ENCODE data around the gene CTTNBP2NL.

The CTTNBP2NL gene

DNA sequence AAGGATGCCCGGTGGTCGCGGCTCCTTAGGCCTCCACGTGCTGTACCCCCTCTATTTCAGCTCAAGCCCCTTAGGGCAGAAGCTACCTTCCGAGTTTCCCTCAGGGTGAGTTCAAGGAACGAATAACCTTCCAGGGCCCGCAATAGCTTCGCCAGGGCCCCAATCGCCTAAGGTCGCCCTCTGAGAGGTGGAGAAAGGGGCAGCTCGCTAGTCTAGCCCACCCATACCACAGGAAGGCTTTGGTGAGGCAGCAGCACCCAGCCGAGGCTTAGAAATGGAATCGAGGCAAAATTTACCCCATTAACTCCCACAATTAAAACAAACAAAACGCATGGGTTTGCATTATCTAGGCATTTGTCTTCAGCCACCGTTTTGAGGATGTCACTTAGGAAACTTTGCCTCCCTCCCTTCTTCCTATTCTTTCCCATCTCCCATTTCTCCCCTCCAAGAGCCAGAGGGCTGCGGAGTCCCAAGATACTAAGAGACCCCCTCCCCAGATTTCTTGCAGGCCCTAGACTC is 113.7 kb downstream of the CTTNBP2NL start:
- no peak for DNase-seq

DNA sequence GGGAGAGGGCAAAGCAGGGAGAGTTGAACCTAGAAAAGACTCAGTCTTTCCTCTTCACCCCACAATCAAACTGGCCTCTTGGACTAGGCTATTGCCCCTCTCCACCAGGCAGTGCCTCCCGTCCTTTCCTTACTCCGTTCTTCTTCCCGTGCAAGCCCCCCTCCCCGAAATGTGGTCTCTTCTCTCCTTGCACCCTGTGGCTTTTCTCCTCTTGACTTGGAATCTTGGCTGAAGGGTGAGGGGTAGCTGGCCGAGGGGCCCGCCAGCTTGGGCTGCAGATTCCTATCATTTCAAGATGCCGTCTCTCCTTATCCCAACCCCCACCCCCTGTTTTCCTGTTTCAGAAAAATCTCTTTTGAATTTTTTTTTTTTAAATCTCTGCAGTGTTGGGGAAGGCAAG is 114.3 kb downstream of the CTTNBP2NL start:
- no peak for DNase-seq
